Measurements from ENCODE around the gene TENM4.

TENM4 gene

DNA sequence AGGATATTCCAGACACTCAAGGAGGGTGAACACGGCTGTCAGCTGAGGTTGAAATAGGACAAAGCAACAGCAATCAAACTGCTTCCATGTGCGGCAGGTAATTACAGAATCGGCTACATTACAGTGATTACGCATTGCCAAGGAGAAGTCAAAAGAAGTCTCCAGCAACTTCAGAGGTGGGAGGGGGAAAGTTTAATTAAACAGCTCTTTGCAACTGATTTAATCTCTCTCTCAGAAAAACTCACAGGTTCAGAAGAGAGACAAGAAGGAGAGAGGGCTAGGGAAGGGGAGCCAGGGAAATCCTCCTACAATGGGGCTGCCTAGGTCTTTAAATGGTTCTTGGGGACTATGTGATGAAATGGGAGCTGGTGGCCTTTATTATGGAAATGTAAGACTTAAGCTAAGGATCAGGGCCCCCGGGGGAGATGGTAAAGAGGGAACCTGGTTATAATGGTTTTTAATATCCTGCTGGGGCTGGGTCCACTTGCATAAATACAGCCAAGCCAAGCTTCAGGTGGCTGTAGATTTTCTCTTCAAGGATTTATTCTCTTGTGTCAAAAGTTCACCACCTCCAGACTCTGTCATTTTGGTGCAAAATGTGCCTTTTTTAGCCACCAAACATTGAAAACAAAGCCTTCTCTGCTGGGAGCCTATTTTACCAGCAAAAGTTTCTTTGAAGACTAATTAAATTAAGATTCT, 511.5 kb downstream of the TENM4 start:
- Histone ChIP-seq H3K36me3 (ENCODE audit: control insufficient read depth, insufficient read depth, low read length) (no peaks in the 10 kb centered on the region), H3K4me3 (ENCODE audit: low read length) (no peak overlapping the region), H3K9ac (ENCODE audit: low read length) (no peak overlapping the region), H3K4me1 (ENCODE audit: control insufficient read depth, insufficient read depth, low read length) (no peaks in the 10 kb centered on the region), H3K27me3 (ENCODE audit: control insufficient read depth, insufficient read depth, low read length) (peaks cover 4% of the 10 kb centered on the region), H3K9me3 (ENCODE audit: control insufficient read depth, low read length) (no peaks in the 10 kb centered on the region)

DNA sequence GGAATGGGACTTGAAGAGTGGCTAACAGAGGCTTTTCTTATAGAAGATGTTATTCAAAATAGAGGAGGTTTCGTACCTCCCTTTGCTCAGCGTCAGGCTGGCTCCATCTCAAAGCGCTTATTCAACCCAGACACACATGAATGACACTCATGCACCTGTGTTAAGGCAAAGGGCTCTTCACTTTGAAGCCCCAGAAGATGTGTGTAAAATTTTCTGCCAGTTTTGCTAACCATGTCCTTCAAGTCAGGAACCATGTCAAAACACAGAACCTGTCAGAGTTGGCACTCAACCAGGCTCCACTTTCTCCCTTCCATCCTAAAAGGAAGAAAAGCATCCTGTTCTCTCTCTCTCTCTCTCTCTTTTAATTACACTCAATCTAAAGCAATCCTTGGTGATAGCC, 513.3 kb downstream of the TENM4 start:
- H3K9ac ChIP-seq (ENCODE audit: low read length): no peak overlapping the region
- no peak overlapping the region for H3K4me3 ChIP-seq (ENCODE audit: low read length)
- H3K4me1 ChIP-seq (ENCODE audit: control insufficient read depth, insufficient read depth, low read length): no peaks in the 10 kb centered on the region
- no peaks in the 10 kb centered on the region for H3K9me3 ChIP-seq (ENCODE audit: control insufficient read depth, low read length)
- H3K36me3 ChIP-seq (ENCODE audit: control insufficient read depth, insufficient read depth, low read length): no peaks in the 10 kb centered on the region
- H3K27me3 ChIP-seq (ENCODE audit: control insufficient read depth, insufficient read depth, low read length): peaks cover 4% of the 10 kb centered on the region

GRCh38 chr11:78926633-78927338, 514.0 kb downstream of the TENM4 start:
- H3K27me3 ChIP-seq (ENCODE audit: control insufficient read depth, insufficient read depth, low read length): peaks cover 4% of the 10 kb centered on the region
- H3K9me3 ChIP-seq (ENCODE audit: control insufficient read depth, low read length): no peaks in the 10 kb centered on the region
- no peaks in the 10 kb centered on the region for H3K36me3 ChIP-seq (ENCODE audit: control insufficient read depth, insufficient read depth, low read length)
- no peak overlapping the region for H3K9ac ChIP-seq (ENCODE audit: low read length)
- H3K4me3 ChIP-seq (ENCODE audit: low read length): no peak overlapping the region
- no peaks in the 10 kb centered on the region for H3K4me1 ChIP-seq (ENCODE audit: control insufficient read depth, insufficient read depth, low read length)

GRCh38 chr11:78925387-78925786, 515.4 kb downstream of the TENM4 start:
- no peaks in the 10 kb centered on the region for H3K36me3 ChIP-seq (ENCODE audit: control insufficient read depth, insufficient read depth, low read length)
- H3K27me3 ChIP-seq (ENCODE audit: control insufficient read depth, insufficient read depth, low read length): peaks cover 4% of the 10 kb centered on the region
- H3K4me1 ChIP-seq (ENCODE audit: control insufficient read depth, insufficient read depth, low read length): no peaks in the 10 kb centered on the region
- no peak overlapping the region for H3K4me3 ChIP-seq (ENCODE audit: low read length)
- H3K9ac ChIP-seq (ENCODE audit: low read length): no peak overlapping the region
- no peaks in the 10 kb centered on the region for H3K9me3 ChIP-seq (ENCODE audit: control insufficient read depth, low read length)

DNA sequence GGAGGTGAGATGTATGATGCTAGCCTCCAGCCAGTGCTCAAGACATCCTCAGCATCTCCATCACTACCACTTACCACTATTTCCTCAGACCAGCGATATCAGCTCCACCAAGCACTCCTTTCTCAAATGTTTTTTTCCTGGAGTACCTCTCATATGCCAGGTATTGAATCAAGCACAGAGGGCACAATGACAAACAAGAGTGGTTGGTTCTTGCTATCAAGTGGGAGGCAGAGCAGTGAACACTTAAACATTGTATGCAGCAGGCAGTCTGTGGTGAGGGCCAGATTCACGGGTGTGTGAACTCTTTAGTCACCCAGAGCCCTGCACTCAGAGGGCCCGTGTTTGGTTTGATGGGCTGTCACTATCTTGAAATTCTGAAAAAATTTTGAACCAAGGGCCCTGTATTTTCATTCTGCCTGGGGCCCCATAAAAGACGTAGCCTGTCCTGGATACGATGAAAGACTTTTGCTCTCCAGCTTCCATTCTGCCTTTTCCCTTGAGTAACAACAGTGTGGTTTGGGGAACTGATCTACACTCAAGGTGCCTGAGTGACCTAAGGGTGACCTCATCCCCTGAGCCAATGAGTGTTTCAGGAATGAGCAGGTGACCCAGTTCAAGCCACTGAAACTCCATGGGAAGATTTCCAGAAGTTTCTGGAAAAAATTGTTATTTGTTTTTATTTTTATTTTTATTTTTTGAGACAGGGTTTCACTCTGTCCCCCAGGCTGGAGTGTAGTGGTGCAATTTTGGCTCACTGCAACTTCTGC, 517.8 kb downstream of the TENM4 start:
- Histone ChIP-seq H3K9me3 (ENCODE audit: control insufficient read depth, low read length) (no peaks in the 10 kb centered on the region), H3K9ac (ENCODE audit: low read length) (no peak overlapping the region), H3K36me3 (ENCODE audit: control insufficient read depth, insufficient read depth, low read length) (no peaks in the 10 kb centered on the region), H3K4me1 (ENCODE audit: control insufficient read depth, insufficient read depth, low read length) (no peaks in the 10 kb centered on the region), H3K4me3 (ENCODE audit: low read length) (no peak overlapping the region), H3K27me3 (ENCODE audit: control insufficient read depth, insufficient read depth, low read length) (peaks cover 4% of the 10 kb centered on the region)

GRCh38 chr11:78921509-78921908, 519.3 kb downstream of the TENM4 start:
- Histone ChIP-seq H3K9me3 (ENCODE audit: control insufficient read depth, low read length) (no peaks in the 10 kb centered on the region), H3K4me3 (ENCODE audit: low read length) (no peak overlapping the region), H3K4me1 (ENCODE audit: control insufficient read depth, insufficient read depth, low read length) (no peaks in the 10 kb centered on the region), H3K36me3 (ENCODE audit: control insufficient read depth, insufficient read depth, low read length) (no peaks in the 10 kb centered on the region), H3K27me3 (ENCODE audit: control insufficient read depth, insufficient read depth, low read length) (no peaks in the 10 kb centered on the region), H3K9ac (ENCODE audit: low read length) (no peak overlapping the region)

- H3K9ac ChIP-seq (ENCODE audit: low read length): no peak overlapping the region
Measured at GRCh38 chr11:78920329-78920728, 520.5 kb downstream of the TENM4 start.

GRCh38 chr11:78916759-78917158, 524.1 kb downstream of the TENM4 start:
- H3K9ac ChIP-seq (ENCODE audit: low read length): no peak overlapping the region
- H3K4me3 ChIP-seq (ENCODE audit: low read length): no peak overlapping the region
- no peaks in the 10 kb centered on the region for H3K36me3 ChIP-seq (ENCODE audit: control insufficient read depth, insufficient read depth, low read length)
- no peaks in the 10 kb centered on the region for H3K4me1 ChIP-seq (ENCODE audit: control insufficient read depth, insufficient read depth, low read length)
- no peaks in the 10 kb centered on the region for H3K27me3 ChIP-seq (ENCODE audit: control insufficient read depth, insufficient read depth, low read length)
- no peaks in the 10 kb centered on the region for H3K9me3 ChIP-seq (ENCODE audit: control insufficient read depth, low read length)

More at GRCh38 chr11:78920329-78920728, 520.5 kb downstream of the TENM4 start:
- Histone ChIP-seq H3K9me3 (ENCODE audit: control insufficient read depth, low read length) (no peaks in the 10 kb centered on the region), H3K27me3 (ENCODE audit: control insufficient read depth, insufficient read depth, low read length) (no peaks in the 10 kb centered on the region), H3K36me3 (ENCODE audit: control insufficient read depth, insufficient read depth, low read length) (no peaks in the 10 kb centered on the region), H3K4me1 (ENCODE audit: control insufficient read depth, insufficient read depth, low read length) (no peaks in the 10 kb centered on the region), H3K4me3 (ENCODE audit: low read length) (no peak overlapping the region)

GRCh38 chr11:78914503-78914902, 526.3 kb downstream of the TENM4 start:
- no peak overlapping the region for H3K4me3 ChIP-seq (ENCODE audit: low read length)
- H3K9me3 ChIP-seq (ENCODE audit: control insufficient read depth, low read length): no peaks in the 10 kb centered on the region
- no peaks in the 10 kb centered on the region for H3K4me1 ChIP-seq (ENCODE audit: control insufficient read depth, insufficient read depth, low read length)
- no peaks in the 10 kb centered on the region for H3K27me3 ChIP-seq (ENCODE audit: control insufficient read depth, insufficient read depth, low read length)
- no peaks in the 10 kb centered on the region for H3K36me3 ChIP-seq (ENCODE audit: control insufficient read depth, insufficient read depth, low read length)
- no peak overlapping the region for H3K9ac ChIP-seq (ENCODE audit: low read length)

GRCh38 chr11:78912778-78913177, 528.1 kb downstream of the TENM4 start:
- Histone ChIP-seq H3K36me3 (ENCODE audit: control insufficient read depth, insufficient read depth, low read length) (no peaks in the 10 kb centered on the region), H3K9me3 (ENCODE audit: control insufficient read depth, low read length) (no peaks in the 10 kb centered on the region), H3K9ac (ENCODE audit: low read length) (no peak overlapping the region), H3K4me3 (ENCODE audit: low read length) (no peak overlapping the region), H3K4me1 (ENCODE audit: control insufficient read depth, insufficient read depth, low read length) (no peaks in the 10 kb centered on the region), H3K27me3 (ENCODE audit: control insufficient read depth, insufficient read depth, low read length) (no peaks in the 10 kb centered on the region)

- Histone ChIP-seq H3K4me3 (ENCODE audit: low read length) (no peak overlapping the region), H3K4me1 (ENCODE audit: control insufficient read depth, insufficient read depth, low read length) (no peaks in the 10 kb centered on the region), H3K9me3 (ENCODE audit: control insufficient read depth, low read length) (no peaks in the 10 kb centered on the region), H3K27me3 (ENCODE audit: control insufficient read depth, insufficient read depth, low read length) (no peaks in the 10 kb centered on the region), H3K36me3 (ENCODE audit: control insufficient read depth, insufficient read depth, low read length) (no peaks in the 10 kb centered on the region), H3K9ac (ENCODE audit: low read length) (no peak overlapping the region)
Measured at GRCh38 chr11:78910322-78910721, 530.5 kb downstream of the TENM4 start.

DNA sequence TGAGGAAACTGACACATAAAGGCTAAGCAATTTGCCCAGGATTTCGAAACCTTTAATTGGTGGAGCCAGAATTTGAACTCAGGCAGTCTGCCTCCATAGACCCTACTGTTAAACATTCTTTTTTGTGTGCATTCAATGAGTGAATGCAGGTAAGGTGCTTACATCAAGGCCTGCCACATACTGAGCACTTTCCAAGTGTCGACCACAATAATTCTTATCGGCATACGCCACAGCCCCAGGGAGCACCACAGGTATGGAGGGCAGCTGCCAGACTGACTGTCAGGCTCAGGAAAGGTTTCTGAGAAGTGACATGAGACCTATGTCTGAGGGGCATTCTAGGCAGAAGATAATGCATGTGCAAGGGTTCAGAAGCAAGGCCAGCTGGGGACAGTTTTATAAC, 531.4 kb downstream of the TENM4 start:
- H3K9ac ChIP-seq (ENCODE audit: low read length): no peak overlapping the region
- no peaks in the 10 kb centered on the region for H3K27me3 ChIP-seq (ENCODE audit: control insufficient read depth, insufficient read depth, low read length)
- H3K4me3 ChIP-seq (ENCODE audit: low read length): no peak overlapping the region
- no peaks in the 10 kb centered on the region for H3K4me1 ChIP-seq (ENCODE audit: control insufficient read depth, insufficient read depth, low read length)
- no peaks in the 10 kb centered on the region for H3K36me3 ChIP-seq (ENCODE audit: control insufficient read depth, insufficient read depth, low read length)
- no peaks in the 10 kb centered on the region for H3K9me3 ChIP-seq (ENCODE audit: control insufficient read depth, low read length)

Measured in mucosa of stomach (tissue), 1 donor.